PFSK-1 (cell line): ENCODE data around the gene RAB3IP.

Experiments
- FOXP2 ChIP-seq: optimal IDR thresholded peaks from 2 replicates; pipeline ENCODE3; 2011; ENCODE audit warnings: borderline replicate concordance, control low read depth, inconsistent platforms; ENCODE audit not compliant: insufficient read depth; ENCODE audit errors: extremely low read length, extremely low read depth
- POLR2AphosphoS5 ChIP-seq: IDR thresholded peaks from 2 replicates; pipeline ENCODE4 v1.6.1; 2012; ENCODE audit warnings: low read depth, mild to moderate bottlenecking, control low read depth, low read length, moderate library complexity
- REST ChIP-seq, 2 experiments: IDR thresholded peaks; 2 replicates each; pipeline versions ENCODE4 v1.6.1 to v1.8.0; 2011 to 2012; ENCODE audit warnings: low read depth in 2 of 2, low read length in 2 of 2, control low read depth in 1 of 2, inconsistent platforms in 1 of 2, mild to moderate bottlenecking in 1 of 2, moderate library complexity in 1 of 2; ENCODE audit not compliant: insufficient read depth in 1 of 2
- SIN3A ChIP-seq: IDR thresholded peaks from 2 replicates; pipeline ENCODE4 v1.6.1; 2012; ENCODE audit warnings: mild to moderate bottlenecking, low read length, moderate library complexity, borderline replicate concordance; ENCODE audit not compliant: insufficient read depth
- TAF1 ChIP-seq: IDR thresholded peaks from 2 replicates; pipeline ENCODE4 v1.6.1; 2012; ENCODE audit warnings: low read length, control low read depth, borderline replicate concordance; ENCODE audit not compliant: insufficient read depth

Gene RAB3IP

DNA sequence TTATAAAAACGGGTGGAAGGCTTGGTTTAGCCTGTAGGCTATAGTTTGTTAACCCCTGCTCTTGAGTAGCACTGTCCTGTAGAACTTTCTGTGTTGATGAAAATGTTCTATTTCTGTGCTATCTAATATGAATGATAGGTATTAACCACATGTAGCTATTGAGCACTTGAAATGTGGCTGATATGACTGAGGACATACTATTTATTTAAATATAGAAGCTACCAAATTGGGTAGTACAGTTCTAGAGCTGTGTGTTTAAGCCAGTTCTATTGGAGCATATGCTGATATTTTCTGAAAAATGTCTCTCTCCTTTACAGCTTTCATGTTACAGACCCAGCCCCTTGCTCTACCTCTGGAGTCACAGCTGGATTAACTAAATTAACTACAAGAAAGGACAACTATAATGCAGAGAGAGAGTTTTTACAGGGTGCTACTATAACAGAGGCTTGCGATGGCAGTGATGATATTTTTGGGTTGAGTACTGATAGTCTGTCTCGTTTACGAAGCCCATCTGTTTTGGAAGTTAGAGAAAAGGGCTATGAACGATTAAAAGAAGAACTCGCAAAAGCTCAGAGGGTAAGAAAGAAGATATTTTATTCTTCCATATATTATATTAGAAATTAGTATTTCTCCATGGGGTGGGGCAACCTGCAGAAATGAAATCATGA lies 17.6 kb downstream of the RAB3IP start:
- no peak for TF ChIP-seq FOXP2
- no peak for TF ChIP-seq SIN3A
- no peak for TF ChIP-seq POLR2AphosphoS5
- no peak for TF ChIP-seq TAF1
- TF ChIP-seq REST (IDR thresholded peaks at IDR 0.05; ENCODE audit: insufficient read depth in 1 of 2, low read depth in 2 of 2, low read length in 2 of 2) = no peak

- TF ChIP-seq REST (IDR thresholded peaks at IDR 0.05; ENCODE audit: insufficient read depth in 1 of 2, low read depth in 2 of 2, low read length in 2 of 2) (no peak), TAF1 (no peak), POLR2AphosphoS5 (no peak), SIN3A (no peak), FOXP2 (no peak)
Measured at GRCh38 chr12:69758105-69758504, 19.4 kb downstream of the RAB3IP start.

GRCh38 chr12:69765515-69765914 lies 26.9 kb downstream of the RAB3IP start:
- no peak for TF ChIP-seq TAF1
- TF ChIP-seq FOXP2 = no peak
- no peak for TF ChIP-seq REST (IDR thresholded peaks at IDR 0.05; ENCODE audit: insufficient read depth in 1 of 2, low read depth in 2 of 2, low read length in 2 of 2)

GRCh38 chr12:69766260-69766659 lies 27.6 kb downstream of the RAB3IP start:
- TF ChIP-seq TAF1 (no peak), FOXP2 (no peak), REST (IDR thresholded peaks at IDR 0.05; ENCODE audit: insufficient read depth in 1 of 2, low read depth in 2 of 2, low read length in 2 of 2) (no peak), SIN3A (no peak), POLR2AphosphoS5 (no peak)

GRCh38 chr12:69779928-69780327 lies 41.3 kb downstream of the RAB3IP start:
- no peak for TF ChIP-seq POLR2AphosphoS5
- TF ChIP-seq REST (IDR thresholded peaks at IDR 0.05; ENCODE audit: insufficient read depth in 1 of 2, low read depth in 2 of 2, low read length in 2 of 2) = no peak
- no peak for TF ChIP-seq SIN3A
- no peak for TF ChIP-seq FOXP2
- TF ChIP-seq TAF1 = no peak
